ENCODE data around the gene SNX25.
"Not testable (repeated sequence)": the region's sequence is repeated elsewhere in the genome, so short reads cannot be mapped to it uniquely, and the experiment has no call there.

The SNX25 gene

DNA sequence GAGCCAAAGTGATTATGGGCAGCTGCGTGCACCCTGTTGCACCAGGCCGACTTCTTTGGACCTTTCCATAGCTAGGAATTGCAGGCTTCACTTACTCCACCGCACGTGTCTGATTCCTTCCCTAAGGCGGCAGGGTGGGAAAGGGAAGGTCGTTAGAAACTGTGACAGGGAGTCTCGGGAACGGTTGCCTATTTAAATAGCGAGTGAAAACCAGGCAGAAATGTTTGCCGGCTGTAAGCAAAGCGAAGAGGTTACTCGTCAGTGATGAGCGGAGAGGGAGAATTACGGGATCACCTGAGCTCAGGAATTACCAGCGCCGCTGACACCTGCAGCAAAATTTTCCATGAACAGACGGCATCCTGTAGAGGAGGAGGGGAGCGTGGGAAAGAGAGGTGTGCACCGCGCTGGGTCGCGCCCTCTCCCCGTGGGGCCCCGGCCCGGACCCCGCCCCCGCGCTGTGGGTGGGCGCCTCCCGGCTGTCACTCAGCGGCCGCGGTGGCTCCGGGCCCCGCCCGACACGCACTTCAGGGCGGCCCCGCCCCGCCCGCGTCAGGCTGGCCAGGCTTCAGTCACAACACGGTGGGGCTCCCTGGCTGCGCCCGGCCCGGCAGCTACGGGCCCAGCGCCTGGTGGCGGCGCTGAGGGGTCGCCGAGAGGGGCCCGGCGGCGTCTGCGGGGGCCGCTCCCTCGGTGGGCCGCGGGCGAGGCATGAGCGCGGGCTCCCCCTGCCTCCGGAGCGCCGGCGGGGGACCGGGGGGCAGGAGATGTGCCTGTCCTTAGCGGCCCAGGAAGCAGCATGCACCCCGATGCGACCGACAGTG is at the start of gene SNX25:
Gene SNX25, plus strand, starts transcription at position 568 of the 821 bp plus-strand sequence. Its CDS starts 229 bp downstream, at position 797.
- peak; percentile 65 for DNase-seq

DNA sequence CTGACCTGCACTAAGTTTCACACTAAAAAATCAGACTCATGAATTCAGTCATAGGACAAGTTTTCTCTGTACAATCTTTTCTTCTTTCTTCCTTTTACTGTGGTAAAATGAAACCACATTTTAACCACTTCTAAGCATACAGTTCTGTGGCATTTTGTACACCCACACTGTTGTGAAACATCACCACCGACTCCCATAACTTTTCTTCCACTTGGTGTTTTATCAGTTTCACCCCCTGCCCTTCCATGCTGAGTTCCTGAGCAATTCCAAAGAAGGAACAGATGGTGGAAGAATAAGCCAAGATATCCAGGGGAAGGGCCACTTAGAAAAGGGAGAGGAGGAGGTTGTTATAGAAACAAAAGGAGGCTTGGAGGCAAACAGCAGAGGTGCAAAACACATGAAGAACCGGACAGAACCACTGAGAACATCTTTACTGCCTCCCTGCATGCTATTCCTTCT is 43.8 kb upstream of the SNX25 start:
- DNase-seq: no peak

DNA sequence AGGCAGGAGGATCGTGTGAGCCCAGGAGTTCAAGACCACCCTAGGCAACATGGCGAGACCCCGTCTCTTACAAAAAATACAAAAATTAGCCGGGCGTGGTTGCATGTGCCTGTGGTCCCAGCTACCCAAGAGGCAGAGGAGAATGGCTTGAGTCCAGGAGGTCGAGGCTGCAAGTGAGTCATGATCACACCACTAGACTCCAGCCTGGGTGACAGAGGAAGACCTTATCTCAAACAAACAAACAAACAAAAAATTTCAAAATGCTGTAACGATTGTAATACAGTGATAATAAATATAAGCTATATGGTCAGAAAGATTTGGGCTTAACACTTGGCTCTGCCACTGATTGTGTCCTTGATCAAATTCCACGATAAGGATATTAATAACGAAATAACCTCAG is 42.2 kb upstream of the SNX25 start:
- DNase-seq: peak; percentile 3

DNA sequence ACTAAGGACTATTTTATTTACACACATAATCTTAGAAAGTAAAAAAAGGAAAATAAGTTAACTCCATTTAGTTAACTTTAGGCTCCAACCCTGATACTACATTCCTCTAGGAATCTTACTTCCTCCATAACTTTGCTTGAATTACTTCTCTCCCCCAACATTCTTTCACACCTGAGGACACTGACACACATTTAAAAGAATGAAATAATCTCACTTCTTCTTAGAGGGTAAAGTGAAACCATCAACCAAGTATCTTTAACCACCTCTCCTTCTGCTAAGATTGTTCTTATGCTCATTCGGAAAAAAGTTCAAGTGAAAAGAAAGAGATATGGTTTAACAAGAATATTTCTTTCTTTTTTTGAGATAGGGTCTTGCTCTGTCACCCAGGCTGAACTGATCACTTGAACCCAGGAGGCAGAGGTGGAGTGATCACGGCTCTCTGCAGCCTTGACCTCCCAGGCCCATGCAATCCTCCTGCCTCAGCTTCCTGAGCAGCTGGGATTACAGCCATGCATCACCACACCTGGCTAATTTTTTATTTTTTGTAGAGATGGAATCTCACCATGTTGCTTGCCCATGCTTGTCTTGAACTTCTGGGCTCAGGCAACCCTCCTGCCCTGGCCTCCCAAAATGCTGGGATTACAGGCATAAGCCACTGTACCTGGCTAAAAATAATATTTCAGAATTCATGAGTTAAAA is 37.9 kb upstream of the SNX25 start:
- DNase-seq: no peak

DNA sequence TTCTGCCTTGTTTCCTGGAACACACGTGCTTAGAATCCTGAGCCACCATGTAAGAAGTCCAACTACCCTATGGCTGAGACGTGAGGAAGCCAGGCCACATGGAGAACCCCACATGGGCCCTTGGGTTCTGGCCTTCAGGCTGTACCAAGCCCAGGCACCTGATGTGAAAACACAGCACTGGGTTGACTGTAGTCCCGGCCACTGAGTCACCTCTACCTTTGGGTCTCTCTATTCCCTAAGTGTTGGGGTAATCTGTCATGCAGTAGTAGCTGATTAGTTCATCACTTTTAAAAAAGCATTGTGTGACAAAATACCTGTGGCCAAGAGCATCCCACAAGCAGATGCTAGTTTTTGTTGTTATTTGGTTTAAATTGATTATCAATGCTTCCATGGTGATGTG is 29.9 kb upstream of the SNX25 start:
- DNase-seq: no peak

DNA sequence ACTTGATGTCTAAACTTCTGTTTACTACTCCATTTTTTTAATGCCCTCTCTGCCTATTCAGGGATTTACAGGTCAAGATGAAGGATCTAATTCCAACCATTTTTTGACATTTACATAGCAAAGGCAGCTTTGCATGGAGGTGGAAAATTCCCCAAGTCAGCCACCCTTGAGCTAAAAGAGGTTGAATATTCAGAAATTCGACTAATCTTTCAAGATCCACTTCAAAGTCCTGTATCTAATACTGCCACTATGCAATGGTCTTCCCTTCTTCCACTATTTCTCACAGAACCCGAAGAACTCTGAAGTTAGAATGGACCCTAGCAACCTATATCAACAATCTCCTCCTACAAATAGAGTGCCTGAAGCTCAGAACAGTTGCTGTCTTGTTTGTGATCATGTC is 27.2 kb upstream of the SNX25 start:
- DNase-seq: no peak

DNA sequence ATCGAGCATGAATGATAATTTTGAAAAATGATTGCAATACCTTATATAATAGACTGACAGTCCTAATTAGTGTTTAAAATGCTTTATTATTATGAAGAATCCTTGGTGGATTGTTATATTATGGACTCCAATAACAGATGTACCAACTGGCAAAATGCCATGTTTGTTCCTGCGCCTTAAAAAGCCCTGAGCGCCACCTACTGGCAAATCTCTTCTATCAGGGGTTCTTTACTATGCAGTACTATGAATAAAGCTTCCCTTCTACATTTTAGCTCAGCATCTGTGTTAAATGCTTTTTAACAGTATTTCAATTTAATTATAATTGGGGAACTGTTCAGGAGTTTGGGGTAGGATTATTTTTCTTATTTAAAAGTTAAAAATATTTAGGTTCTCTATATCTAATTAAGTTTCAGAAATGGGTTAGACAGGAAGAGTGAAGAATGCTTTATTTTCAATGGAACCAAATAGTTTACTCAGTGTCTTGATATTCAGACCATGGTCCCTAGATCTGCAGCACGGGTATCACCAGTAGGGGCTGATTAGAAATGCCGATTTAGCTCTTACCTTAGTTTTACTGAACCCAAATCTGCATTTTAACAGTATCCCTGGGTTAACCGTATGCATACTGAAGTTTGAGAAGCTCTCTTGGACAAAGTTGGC is 25.6 kb upstream of the SNX25 start:
- DNase-seq: peak; percentile 32

DNA sequence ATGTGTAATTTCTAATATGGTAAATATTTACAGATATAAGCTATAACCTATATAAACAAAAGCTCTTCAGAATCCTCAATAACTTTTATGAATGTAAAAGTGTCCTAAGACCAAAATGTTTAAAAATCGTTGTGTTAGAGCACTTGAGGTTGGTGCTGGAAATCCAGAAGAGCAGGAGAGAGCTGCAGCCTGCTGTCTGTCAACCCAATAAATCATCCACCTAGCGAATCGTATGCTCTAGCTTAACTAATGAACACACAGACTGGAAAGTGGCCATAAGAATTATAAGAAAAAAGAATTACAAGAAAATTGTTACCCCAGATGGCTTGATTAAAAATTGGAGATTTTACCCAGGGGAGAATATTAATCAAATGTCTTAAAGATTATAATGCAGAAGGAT is 22.6 kb upstream of the SNX25 start:
- no peak for DNase-seq

DNA sequence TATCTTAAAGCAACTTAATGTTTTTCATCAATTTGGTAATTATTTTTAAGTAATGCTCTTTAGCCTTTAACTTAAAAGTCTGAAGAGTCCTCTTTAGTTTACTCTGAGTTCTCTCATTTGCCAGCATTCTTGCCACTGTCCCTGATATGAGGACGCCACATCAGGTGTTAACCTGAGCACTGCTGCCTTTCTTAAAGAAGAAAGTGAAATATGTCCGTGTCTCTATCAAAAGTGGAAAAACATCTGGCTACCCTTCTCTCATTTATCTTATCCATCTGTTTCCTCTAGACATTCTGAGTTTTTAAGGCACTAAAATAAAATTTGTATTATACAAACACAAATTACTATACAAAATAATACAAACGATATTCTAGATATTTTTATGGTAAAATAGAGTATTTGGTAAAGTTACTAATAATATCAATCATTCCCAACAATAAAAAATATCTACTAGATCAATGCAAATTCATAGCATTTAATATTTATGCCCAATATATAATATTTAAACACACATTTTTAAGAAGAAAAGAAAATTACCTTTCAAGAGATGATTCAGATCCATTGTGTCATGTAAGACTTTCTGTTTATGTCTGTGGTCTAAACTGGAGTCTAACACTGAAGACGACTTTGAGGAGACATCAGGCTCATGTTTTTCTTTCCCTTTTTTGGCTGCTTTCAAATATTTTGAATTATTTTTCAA is 19.6 kb upstream of the SNX25 start:
- DNase-seq: no peak

DNA sequence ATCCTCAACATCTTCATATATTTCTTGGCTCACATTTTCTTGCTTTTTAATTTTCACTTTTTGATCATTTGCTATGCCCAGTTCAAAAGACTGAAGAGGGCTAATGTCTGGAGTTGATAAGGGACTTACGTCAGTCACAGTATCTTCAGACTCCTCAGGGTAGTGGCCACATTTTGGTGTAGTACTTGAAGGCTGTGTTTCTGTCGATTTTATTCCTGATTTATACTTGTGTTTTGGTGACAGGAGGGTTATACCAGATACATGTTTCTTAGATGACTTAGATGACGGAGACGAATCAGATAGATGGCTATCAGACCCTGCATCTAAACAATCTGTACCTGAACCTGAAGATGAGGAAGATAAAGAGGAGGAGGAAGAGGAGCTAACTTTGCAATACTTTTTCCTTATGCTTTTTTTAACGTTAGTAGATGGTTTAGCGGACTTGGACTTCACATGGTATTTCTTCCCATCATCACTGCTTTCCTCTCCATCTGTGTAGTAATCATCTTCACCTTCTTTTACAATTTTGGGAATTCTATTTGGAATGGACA is 19.0 kb upstream of the SNX25 start:
- no peak for DNase-seq

DNA sequence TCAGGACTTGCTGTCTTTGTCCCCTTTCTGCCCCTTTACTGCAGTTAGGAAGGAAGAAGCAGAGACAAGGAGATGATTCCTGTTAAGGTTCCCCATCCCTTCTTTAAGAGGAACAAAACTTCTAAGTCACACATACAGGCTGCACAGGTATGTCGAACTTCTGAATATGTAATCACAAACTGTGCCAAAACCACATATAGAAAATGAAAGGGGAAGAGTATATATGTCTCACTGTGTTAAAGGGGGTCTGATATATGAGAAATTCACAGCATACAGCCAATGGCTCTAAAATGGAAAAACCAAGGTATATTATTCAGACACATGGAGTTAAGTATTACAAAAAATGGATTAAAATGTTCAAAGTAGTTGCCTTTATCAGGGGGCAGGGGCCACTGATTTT is 17.3 kb upstream of the SNX25 start:
- DNase-seq: no peak

DNA sequence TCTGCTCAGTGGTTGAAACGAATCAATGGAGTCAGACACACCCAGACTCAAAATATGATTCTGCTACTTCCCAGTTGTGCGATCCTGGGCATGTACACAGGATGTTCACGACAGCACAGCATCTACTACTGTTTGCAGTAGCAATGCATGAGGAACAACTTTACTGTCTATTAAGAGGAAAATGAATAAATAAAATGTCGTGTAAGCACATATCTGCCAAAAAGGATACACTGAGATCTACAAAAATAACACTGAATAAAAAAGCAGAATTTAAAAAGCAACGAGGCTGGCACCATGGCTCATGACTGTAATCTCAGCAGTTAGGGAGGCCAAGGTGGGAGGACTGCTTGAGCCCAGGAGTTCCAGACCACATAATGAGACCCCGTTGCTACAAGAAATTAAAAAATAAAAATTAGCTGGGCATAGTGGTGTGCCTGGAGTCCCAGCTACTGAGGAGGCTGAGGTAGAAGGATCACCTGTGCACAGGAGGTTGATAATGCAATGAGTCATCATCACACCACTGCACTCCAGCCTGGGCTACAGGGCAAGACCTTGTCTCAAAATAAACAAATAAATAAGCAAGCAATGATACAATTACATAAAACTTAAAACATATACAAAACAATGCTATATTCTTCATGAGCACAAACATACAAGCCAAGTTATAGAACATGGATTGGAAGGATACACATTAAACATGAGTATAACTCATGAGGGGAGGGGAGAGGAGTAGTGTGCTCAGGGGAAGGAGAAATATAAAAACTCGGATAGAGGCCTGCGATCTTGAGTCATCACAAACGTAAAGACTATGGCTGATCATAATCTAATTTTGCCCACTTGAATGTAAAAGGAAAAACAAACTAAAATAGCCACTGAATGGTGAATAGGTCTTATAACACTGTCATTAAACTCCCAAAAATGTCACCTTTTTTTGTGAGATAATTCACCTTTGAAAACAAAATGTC is 14.2 kb upstream of the SNX25 start:
- DNase-seq: no peak

DNA sequence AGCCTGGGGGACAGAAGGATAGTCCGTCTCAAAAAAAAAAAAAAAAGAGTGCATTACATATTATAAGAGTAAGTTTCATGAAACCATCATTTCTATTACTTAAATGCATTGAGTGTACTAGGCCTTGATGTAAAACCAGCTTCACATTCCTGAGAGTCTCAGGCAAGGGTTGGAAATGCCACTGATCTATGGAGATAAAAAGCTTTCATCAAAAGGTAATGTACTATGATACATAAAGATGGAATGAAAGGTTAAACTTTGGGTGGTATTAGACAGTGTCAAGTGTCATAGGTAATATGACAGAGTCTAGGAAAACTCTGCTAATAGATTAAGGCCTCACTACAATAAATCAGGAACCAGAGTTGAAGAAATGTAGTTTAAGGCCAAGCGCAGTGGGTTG is 13.0 kb upstream of the SNX25 start:
- no peak for DNase-seq

DNA sequence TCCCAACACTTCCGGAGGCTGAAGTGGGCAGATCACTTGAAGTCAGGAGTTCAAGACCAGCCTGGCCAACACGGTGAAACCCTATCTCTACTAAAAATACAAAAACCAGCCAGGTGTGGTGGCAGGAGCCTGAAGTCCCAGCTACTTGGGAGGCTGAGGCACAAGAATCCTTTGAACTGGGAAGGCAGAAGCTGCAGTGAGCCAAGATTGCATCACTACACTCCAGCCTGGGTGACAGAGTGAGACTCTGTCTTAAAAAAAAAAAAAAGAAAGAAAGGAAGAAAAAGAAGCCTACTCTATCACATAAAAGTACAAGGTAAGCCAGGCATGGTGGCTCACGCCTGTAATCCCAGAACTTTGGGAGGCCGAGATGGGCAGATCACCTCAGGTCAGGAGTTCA is 11.2 kb upstream of the SNX25 start:
- DNase-seq: not testable (repeated sequence)

DNA sequence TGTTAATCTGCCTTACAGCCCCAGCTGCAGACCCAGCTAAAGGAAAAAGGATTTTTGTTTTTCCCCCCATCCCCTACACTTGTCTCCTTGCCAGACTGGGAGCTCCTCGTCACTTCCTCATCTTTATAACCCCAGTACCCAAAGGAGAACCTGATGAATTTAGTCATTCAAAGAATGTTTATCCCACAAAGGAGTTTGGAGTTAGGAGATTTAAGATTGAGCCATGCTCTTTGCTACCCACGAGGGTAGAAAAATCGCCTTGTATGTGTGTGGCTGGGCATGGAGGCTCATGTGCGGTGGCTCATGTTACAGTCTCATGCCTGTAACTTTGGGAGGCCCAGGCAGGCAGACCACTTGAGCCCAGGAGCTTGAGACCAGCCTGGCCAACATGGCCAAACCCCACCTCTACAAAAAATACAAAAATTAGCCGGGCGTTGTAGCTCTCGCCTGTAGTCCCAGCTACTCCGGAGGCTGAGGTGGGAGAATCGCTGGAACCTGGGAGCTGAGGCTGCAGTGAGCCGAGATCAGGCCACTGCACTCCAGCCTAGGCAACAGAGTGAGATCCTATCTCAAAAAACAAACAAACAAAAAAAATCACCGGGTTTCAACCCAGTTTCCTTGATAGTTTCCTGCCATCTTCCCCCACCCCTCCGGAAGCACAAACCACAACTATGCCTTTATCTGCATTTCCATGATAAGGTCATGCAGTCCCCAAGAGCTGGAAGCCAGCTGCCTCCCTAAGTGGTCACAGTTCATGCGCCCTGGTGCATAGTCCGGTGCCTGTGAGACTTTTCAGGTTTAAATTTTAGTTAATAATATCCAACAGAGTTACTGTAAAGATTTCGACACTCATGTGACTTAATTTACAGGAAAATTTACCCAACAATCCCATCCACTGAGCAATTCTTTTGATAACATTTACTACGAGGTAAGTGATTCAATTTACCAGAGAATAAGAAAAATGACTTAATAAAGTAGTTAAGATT is 7.1 kb upstream of the SNX25 start:
- DNase-seq: no peak

DNA sequence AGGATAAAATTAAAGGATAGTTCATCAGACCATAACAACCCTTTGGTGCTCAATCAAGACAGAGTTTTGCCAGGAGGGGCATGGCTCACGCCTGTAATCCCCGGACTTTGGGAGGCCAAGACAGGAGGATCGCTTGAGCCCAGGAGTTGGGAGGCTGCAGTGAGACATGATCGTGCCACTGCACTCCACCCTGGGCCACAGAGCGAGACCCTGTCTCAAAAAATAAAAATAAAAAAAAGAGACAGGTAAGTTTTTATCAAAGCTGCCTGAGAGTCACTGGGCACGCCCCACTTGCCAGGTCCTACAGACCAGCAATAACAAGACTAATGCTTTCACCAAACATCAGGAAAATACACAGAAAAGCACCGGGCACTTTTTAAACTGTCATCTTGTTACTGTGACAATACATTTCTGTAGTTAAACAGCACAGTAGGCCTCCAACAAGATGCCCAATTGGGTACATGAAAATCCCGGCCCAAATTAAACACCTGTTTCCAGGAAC is 6.4 kb upstream of the SNX25 start:
- DNase-seq: no peak

DNA sequence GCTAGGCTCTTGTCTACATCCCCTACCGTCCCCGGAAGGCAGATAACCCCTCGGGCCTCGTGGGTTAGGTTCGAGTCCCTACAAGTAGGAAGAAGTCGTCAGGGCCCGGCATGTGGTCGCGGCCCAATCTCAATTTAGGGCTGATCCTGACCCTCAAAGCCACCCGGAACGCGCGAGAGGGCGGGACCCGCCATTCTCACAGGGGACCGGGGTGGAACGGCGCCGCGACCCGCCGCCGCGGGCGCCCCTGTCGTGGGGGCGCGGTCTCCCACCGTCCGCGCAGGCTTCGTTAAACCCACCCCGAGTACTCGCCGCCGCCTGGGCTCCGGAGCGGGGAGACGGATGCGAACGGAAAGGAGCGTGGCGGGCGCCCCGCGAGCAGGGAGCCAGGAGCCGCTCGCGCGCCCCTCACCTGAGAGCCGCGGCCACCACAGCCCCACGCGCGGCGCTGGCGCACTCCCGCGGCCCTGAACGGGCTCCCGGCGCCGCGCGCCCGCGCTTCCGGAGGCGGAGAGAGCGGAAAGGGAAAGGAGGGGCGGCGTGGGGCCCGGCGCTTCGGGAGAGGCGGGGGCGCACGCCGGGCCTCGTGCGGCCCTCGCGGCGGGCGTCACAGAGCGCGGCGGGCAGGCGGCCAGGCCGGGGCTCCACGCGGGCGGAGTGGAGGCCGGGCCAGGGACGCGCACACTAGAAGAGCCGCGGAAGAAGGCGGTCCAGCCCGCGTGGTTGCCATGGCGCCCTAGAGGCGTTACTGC is 5.7 kb upstream of the SNX25 start, which contains the start of gene CFAP97:
Gene CFAP97, minus strand, starts transcription at position 515 of the 752 bp plus-strand sequence. CDS start 12,804 bp downstream, outside the sequence.
- DNase-seq: peak; percentile 58

DNA sequence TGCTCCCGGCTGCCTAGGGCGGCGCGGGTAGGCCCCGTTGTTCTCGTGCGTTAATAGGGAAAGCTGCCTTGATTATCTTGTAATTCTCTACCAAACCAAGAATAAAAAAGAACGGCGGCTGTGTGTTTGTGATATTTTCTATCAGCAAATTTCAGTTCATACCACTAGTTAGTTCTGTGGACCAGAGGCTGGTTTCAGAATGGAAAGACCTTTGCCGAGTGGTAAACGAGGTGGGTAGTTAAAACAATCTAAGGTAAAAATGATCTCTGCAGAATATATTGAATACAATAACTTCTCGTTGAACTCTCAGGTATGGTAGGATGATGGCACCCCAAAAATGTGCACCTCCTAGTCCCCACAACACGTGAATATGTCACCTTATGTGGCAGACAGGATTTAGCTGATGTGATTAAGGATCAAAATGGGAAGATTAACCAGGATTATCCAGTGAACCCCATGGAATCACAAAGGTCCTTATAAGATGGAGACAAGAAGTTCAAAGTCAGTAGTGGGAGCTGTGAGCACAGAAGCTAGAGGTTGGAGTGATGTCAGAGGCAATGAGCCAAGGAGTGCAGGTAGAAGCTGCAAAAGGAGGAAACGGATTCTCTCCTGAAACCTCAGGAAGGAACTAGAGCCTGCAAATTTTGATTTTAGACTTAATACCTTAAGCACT is 5.0 kb upstream of the SNX25 start:
- DNase-seq: no peak

DNA sequence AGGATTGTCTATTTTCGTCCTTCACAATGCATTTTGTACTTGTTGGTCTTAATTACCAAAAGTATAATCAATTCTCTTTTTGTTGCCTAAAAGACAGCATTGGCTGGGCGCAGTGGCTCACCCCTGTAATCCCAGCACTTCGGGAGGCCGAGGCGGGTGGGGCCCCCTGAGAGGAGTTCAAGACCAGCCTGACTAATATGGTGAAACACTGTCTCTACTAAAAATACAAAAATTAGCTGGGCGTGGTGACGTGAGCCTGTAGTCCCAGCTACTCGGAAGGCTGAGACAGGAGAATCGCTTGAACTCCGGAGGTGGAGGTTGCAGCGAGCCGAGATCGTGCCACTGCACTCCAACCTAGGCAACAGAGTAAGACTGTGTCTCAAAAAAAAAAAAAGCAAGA is 4.3 kb upstream of the SNX25 start:
- DNase-seq: not testable (repeated sequence)

All from NK-92 treated with Interleukin-12 subunit alpha and Interleukin-12 subunit beta, amount 100 ng/mL, for 24 hours (cell line).